GM21723 (cell line): ENCODE data around the gene MACROD2.
A peak's percentile ranks its signal among the peaks of the same experiment; 100 is the strongest.
"Not testable (repeated sequence)": the region's sequence is repeated elsewhere in the genome, so short reads cannot be mapped to it uniquely, and the experiment has no call there.

Source experiments
- ATAC-seq: cut with Tn5 transposase; IDR thresholded peaks from one replicate; pipeline ENCODE4 v1.9.1; 2021; ENCODE audit warnings: mild to moderate bottlenecking, moderate library complexity; ENCODE audit not compliant: unreplicated experiment

The MACROD2 gene

GRCh38 chr20:16005021-16005914, 2010.0 kb downstream of the MACROD2 start:
- no peak for ATAC-seq

GRCh38 chr20:16005915-16006493, 2010.7 kb downstream of the MACROD2 start:
- ATAC-seq, result no peak

- peak; percentile 98 for ATAC-seq
Measured at GRCh38 chr20:16007164-16007563, 2011.8 kb downstream of the MACROD2 start.

DNA sequence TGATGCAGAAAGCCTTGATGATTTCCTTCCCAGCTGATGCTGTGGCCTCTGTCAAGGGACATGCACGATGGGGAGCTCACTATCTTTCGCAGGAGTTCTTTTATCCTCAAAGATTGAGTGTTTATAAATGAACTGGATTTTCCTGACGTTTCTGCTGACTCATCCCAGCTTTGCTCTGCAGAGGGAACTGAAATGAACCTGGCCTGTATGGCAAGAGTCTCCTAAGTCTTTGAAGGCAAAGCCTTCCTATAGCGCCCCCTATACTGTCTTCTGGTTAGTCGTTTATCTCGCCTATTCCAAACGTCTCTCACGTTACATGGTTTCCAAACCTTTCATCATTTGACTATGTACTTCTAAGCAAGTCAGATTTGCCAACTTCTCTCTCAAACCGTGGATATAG, 2012.6 kb downstream of the MACROD2 start:
- no peak for ATAC-seq

GRCh38 chr20:16011056-16011455, 2015.7 kb downstream of the MACROD2 start:
- ATAC-seq, result no peak

DNA sequence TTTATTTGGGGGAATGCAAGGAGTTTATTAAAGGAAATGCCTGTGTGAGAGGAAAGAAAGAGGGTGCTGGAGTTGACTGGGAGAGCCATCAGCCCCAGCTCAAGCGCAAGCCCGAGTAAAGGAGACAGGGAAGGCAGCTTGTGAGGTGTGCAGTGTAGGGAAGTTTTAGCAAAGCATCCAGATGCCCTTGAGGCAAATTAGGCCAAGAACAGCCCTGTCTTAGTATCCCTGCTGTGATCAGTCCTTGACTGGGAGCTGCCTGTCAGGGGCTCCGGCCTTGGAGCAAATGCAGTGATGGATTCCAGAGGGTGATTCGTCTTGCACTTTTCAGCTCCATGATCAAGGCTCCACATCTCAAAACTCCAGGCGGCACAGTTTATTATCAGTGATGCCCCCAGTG, 2016.2 kb downstream of the MACROD2 start:
- no peak for ATAC-seq

DNA sequence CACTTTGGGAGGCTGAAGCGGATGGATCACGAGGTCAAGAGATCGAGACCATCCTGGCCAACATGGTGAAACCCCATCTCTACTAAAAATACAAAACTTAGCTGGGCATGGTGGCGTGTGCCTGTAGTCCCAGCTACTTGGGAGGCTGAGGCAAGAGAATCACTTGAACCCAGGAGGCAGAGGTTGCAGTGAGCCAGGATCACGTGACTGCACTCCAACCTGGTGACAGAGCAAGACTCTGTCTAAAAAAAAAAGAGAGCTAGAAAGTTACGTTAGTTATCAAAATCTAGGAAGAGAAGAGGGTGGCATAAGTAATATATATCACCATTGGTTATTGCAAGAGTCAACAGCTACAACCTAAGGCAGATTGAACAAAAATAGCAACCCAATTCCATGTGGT, 2017.6 kb downstream of the MACROD2 start:
- ATAC-seq, result not testable (repeated sequence)

DNA sequence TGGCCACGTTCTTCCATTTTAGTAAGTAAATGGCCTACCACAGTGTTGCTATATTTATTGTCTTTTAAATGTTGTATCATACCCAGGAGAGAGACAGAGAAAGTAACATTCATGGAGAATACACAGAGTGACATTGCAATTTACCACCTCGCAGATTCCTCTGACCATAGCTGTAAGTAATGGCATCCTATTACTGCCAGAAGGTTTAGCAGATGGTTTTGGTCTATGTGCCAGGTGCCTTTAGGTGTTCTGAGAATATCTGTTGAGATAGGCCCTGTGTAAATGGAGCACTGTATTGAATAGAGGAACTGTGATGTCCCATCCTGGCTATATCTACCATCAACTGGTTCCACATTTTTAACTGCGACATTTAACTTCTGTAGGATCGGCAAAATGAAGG, 2018.3 kb downstream of the MACROD2 start:
- ATAC-seq, result no peak

GRCh38 chr20:16014436-16014835, 2019.1 kb downstream of the MACROD2 start:
- no peak for ATAC-seq

GRCh38 chr20:16017656-16018055, 2022.3 kb downstream of the MACROD2 start:
- no peak for ATAC-seq

- ATAC-seq, result no peak
Measured at GRCh38 chr20:16018881-16019280, 2023.6 kb downstream of the MACROD2 start.

GRCh38 chr20:16020971-16021370, 2025.7 kb downstream of the MACROD2 start:
- no peak for ATAC-seq

GRCh38 chr20:16025084-16025483, 2029.8 kb downstream of the MACROD2 start:
- no peak for ATAC-seq

DNA sequence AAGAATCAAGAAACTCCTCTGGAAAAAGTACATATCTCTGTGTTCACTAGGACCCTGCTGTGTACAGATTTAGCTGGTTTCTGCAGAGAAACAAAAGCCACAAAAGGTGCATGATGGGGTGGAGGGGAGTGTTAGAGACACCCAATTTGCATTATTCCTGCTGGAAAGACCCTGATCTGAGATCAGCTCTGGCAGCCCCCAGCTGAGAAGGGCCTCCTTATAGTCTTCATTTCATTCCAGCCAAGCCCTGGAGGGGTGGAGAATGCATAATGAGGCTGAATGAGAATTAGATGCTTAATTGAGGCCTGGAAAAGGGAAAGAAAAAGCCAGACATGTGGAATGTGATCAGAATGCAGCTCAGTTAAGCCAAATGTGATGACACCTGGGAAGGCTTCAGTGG, 2032.4 kb downstream of the MACROD2 start:
- no peak for ATAC-seq

- ATAC-seq, result peak; percentile 68
Measured at GRCh38 chr20:16028923-16029322, 2033.6 kb downstream of the MACROD2 start.

DNA sequence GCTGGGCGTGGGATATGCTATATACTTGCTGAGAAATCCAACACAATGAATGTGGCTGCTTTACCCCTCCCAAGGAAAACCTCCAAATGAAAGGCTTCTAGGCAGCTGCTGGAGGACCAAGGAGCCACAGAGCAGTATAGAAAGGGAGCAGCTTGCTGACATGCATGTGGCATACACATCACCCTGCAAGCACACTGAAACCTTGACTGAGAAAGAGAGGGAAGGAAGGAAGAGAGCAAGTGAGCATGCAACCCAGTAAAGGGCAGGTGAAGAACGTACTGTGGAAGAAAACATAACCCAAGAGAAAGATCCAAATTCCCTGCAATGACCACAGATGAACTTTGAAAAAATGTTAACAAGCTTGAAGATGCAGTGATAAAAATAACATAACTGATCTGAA, 2034.9 kb downstream of the MACROD2 start:
- ATAC-seq, result no peak

- ATAC-seq, result no peak
Measured at GRCh38 chr20:16035576-16035975, 2040.3 kb downstream of the MACROD2 start.

DNA sequence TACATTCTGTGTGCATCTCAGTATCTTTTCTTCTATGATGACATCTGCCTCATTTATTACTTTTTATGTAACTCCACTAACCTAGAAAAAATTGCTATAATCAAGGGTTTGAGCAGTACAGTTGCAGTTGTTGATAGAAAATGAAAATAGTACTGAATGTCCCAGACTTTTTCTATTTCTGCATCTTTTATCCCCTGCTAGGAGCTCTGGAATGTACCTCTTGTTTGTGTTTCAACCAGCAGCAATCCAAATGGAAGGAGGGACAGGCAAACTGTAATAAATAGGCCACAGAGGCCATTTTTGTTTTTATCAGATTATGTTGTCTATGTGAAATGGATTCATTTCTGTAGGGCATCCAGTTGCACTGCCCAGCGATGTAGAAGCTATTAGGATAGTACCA, 2041.0 kb downstream of the MACROD2 start:
- ATAC-seq, result no peak

- no peak for ATAC-seq
Measured at GRCh38 chr20:16040742-16041141, 2045.4 kb downstream of the MACROD2 start.

- ATAC-seq, result no peak
Measured at GRCh38 chr20:16042731-16043130, 2047.4 kb downstream of the MACROD2 start.

- ATAC-seq, result no peak
Measured at GRCh38 chr20:16043931-16044330, 2048.6 kb downstream of the MACROD2 start.

DNA sequence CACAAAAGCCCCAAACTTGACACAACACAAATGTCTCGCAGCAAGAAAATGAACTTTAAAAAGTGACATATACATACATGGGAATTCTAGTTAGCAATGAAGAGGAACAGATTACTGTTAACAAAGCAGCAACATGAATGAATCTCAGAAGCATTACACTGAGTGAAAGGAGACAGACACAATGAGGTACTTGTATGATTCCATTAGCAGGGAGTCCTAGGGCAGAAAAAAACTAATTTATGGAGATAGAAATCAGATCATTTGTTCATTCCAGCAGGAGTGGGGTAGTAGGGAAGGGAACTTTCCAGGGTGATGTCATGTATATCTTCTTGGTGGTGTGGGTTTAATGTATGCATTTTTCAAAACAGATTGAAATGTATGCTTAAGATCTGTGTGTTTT, 2053.6 kb downstream of the MACROD2 start:
- no peak for ATAC-seq
